ENCODE measurements around the gene CSMD2. TPM values are rescaled to one million over a fixed set of nuclear protein-coding genes. Genes with fewer than 3 reads are reported as not detected.

The CSMD2 gene
- total RNA-seq, 1 experiment from 2014 or later = 13.2 TPM

DNA sequence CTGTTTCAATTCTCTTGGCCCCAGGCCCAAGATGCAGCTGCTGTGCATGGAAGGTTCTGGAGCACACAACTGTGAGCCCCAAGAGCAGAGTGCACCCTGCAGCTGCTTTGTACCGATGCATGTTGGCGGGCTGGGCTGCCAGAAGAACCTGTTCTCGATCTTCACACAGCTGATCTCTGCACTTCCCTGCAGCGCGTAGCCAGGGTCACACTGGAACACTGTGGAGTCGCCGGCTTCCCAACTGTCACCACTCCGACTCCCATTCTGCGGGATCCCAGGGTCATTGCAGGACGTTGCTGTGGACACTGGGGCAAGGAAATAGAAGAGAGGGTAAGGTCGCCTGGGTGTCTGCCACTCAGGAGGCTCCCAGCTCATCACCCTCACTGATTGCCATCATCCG lies 507.2 kb downstream of the CSMD2 start:
- TF ChIP-seq OVOL2 (CRISPR knock-in tag; IDR thresholded peaks at IDR 0.05; ENCODE audit: borderline replicate concordance) (no peak), HMGA2 (CRISPR knock-in tag; IDR thresholded peaks at IDR 0.05) (no peak), RELA (CRISPR knock-in tag; IDR thresholded peaks at IDR 0.05; ENCODE audit: borderline replicate concordance) (no peak), SMAD4 (CRISPR knock-in tag; IDR thresholded peaks at IDR 0.05) (no peak), NR3C1 (CRISPR knock-in tag; conservative IDR thresholded peaks at IDR 0.05; ENCODE audit: low read depth) (no peak), ATF2 (CRISPR knock-in tag; IDR thresholded peaks at IDR 0.05; ENCODE audit: borderline replicate concordance, low read depth) (no peak), ZNF281 (CRISPR knock-in tag; IDR thresholded peaks at IDR 0.05) (no peak), ZNF671 (CRISPR knock-in tag; IDR thresholded peaks at IDR 0.05) (no peak), ATF3 (CRISPR knock-in tag; conservative IDR thresholded peaks at IDR 0.05) (no peak), FOXK1 (CRISPR knock-in tag; IDR thresholded peaks at IDR 0.05) (no peak), TCF7 (CRISPR knock-in tag; IDR thresholded peaks at IDR 0.05; ENCODE audit: low read depth) (no peak)
- TF ChIP-seq, protein P1, sequence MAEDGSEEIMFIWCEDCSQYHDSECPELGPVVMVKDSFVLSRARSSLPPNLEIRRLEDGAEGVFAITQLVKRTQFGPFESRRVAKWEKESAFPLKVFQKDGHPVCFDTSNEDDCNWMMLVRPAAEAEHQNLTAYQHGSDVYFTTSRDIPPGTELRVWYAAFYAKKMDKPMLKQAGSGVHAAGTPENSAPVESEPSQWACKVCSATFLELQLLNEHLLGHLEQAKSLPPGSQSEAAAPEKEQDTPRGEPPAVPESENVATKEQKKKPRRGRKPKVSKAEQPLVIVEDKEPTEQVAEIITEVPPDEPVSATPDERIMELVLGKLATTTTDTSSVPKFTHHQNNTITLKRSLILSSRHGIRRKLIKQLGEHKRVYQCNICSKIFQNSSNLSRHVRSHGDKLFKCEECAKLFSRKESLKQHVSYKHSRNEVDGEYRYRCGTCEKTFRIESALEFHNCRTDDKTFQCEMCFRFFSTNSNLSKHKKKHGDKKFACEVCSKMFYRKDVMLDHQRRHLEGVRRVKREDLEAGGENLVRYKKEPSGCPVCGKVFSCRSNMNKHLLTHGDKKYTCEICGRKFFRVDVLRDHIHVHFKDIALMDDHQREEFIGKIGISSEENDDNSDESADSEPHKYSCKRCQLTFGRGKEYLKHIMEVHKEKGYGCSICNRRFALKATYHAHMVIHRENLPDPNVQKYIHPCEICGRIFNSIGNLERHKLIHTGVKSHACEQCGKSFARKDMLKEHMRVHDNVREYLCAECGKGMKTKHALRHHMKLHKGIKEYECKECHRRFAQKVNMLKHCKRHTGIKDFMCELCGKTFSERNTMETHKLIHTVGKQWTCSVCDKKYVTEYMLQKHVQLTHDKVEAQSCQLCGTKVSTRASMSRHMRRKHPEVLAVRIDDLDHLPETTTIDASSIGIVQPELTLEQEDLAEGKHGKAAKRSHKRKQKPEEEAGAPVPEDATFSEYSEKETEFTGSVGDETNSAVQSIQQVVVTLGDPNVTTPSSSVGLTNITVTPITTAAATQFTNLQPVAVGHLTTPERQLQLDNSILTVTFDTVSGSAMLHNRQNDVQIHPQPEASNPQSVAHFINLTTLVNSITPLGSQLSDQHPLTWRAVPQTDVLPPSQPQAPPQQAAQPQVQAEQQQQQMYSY (CRISPR knock-in tag; IDR thresholded peaks at IDR 0.05) = no peak
- TF ChIP-seq, protein P2, sequence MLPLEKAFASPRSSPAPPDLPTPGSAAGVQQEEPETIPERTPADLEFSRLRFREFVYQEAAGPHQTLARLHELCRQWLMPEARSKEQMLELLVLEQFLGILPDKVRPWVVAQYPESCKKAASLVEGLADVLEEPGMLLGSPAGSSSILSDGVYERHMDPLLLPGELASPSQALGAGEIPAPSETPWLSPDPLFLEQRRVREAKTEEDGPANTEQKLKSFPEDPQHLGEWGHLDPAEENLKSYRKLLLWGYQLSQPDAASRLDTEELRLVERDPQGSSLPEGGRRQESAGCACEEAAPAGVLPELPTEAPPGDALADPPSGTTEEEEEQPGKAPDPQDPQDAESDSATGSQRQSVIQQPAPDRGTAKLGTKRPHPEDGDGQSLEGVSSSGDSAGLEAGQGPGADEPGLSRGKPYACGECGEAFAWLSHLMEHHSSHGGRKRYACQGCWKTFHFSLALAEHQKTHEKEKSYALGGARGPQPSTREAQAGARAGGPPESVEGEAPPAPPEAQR (CRISPR knock-in tag; IDR thresholded peaks at IDR 0.05) = no peak
- ChIA-PET CTCF (interaction anchor here (1.2 kb wide), 1 partner anchor 25 kb away, joined by 5 read pairs; no protein-coding TSS in a partner anchor), POLR2A (no interaction called here)
- Mint-ChIP-seq H3K36me3 (peaks cover 20% of the 10 kb centered on the region), H3K9me3 (no peaks in the 10 kb centered on the region), H3K27ac (no peak overlapping the region), H3K27me3 (ENCODE audit: low read depth) (no peaks in the 10 kb centered on the region), H3K4me3 (no peak overlapping the region), H3K4me1 (no peaks in the 10 kb centered on the region)
- ATAC-seq (no peak), DNase-seq (ENCODE audit: low spot score) (no peak)

DNA sequence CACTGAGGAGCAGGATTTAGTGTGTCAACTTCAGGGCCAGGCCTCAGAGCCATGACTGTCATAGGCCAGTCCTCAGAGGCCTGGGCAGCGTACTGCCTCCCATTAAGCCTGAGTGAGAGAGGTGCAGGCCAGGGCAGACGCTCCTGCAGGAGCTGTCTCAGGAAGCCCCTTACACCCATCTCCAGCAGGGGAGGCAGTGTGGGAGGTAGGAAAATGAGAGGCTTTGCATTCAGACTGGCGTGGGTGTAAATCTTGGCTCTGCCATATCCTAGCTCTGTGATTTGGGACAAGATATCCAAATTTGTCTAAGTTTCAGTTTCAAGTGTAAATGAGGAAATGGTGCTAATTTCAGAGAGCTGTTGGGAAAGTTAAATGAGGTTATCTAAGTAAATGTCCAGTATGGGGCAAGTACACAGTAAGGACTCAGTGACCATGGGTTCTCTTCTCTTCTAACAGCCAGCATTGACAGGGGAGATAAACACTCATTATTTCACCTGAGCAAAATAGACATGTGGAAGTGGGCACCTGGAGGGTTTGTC lies 508.5 kb downstream of the CSMD2 start:
- ChIA-PET POLR2A (no interaction called here), CTCF (no interaction called here)
- no peak for ATAC-seq
- H3K4me3 Mint-ChIP-seq = no peak overlapping the region
- no peaks in the 10 kb centered on the region for H3K4me1 Mint-ChIP-seq
- no peak for DNase-seq (ENCODE audit: low spot score)
- H3K9me3 Mint-ChIP-seq = no peaks in the 10 kb centered on the region
- no peaks in the 10 kb centered on the region for H3K27me3 Mint-ChIP-seq (ENCODE audit: low read depth)
- peaks cover 10% of the 10 kb centered on the region for H3K36me3 Mint-ChIP-seq
- H3K27ac Mint-ChIP-seq = no peak overlapping the region
- TF ChIP-seq ZNF396 (CRISPR knock-in tag; IDR thresholded peaks at IDR 0.05; ENCODE audit: borderline replicate concordance) (no peak), HMGXB4 (CRISPR knock-in tag; IDR thresholded peaks at IDR 0.05) (no peak), ETV6 (CRISPR knock-in tag; IDR thresholded peaks at IDR 0.05) (no peak), CBFB (CRISPR knock-in tag; IDR thresholded peaks at IDR 0.05; ENCODE audit: low read depth) (no peak), ZNF317 (CRISPR knock-in tag; IDR thresholded peaks at IDR 0.05; ENCODE audit: borderline replicate concordance, low read depth) (no peak)
- TF ChIP-seq, protein P3, sequence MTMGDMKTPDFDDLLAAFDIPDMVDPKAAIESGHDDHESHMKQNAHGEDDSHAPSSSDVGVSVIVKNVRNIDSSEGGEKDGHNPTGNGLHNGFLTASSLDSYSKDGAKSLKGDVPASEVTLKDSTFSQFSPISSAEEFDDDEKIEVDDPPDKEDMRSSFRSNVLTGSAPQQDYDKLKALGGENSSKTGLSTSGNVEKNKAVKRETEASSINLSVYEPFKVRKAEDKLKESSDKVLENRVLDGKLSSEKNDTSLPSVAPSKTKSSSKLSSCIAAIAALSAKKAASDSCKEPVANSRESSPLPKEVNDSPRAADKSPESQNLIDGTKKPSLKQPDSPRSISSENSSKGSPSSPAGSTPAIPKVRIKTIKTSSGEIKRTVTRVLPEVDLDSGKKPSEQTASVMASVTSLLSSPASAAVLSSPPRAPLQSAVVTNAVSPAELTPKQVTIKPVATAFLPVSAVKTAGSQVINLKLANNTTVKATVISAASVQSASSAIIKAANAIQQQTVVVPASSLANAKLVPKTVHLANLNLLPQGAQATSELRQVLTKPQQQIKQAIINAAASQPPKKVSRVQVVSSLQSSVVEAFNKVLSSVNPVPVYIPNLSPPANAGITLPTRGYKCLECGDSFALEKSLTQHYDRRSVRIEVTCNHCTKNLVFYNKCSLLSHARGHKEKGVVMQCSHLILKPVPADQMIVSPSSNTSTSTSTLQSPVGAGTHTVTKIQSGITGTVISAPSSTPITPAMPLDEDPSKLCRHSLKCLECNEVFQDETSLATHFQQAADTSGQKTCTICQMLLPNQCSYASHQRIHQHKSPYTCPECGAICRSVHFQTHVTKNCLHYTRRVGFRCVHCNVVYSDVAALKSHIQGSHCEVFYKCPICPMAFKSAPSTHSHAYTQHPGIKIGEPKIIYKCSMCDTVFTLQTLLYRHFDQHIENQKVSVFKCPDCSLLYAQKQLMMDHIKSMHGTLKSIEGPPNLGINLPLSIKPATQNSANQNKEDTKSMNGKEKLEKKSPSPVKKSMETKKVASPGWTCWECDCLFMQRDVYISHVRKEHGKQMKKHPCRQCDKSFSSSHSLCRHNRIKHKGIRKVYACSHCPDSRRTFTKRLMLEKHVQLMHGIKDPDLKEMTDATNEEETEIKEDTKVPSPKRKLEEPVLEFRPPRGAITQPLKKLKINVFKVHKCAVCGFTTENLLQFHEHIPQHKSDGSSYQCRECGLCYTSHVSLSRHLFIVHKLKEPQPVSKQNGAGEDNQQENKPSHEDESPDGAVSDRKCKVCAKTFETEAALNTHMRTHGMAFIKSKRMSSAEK (CRISPR knock-in tag; IDR thresholded peaks at IDR 0.05; ENCODE audit: borderline replicate concordance) = no peak

All from WTC11 (cell line).